Thoracic aorta (tissue), 2 donors: ENCODE results near the gene PAK1. TPM values are rescaled to one million over a fixed set of nuclear protein-coding genes. Genes with fewer than 3 reads are reported as not detected.

Experiments used
- ATAC-seq: fragments of 150-250 bp; one replicate; pipeline ENCODE4 v1.8.0; 2017; ENCODE audit warnings: low read depth; ENCODE audit not compliant: insufficient number of reproducible peaks, low FRiP score
- DNase-seq: peaks from one replicate; pipeline ENCODE4 v3.0.0-alpha.2; 2020; ENCODE audit warnings: low spot score
- H3K27ac ChIP-seq, 2 donors: fragments of 200-600 bp; sonication (generic); 1 replicate in 1 of 2; 2 replicates in 1 of 2; pipeline ENCODE4 v1.5.1; 2016; ENCODE audit warnings: mild to moderate bottlenecking in 2 of 2, moderate library complexity in 2 of 2
- H3K27me3 ChIP-seq: fragments of 200-600 bp; sonication (generic); replicated peaks from 2 replicates; pipeline ENCODE4 v1.6.0; 2016; ENCODE audit warnings: mild to moderate bottlenecking; ENCODE audit not compliant: insufficient read depth
- H3K36me3 ChIP-seq: fragments of 200-600 bp; sonication (generic); one replicate; pipeline ENCODE4 v1.5.1; 2016
- H3K4me1 ChIP-seq, 2 donors: fragments of 200-600 bp; sonication (generic); 1 replicate in 1 of 2; 2 replicates in 1 of 2; pipeline versions ENCODE4 v1.5.1 to v1.6.0; 2016; ENCODE audit warnings: low read depth in 2 of 2, mild to moderate bottlenecking in 1 of 2; ENCODE audit not compliant: control insufficient read depth in 1 of 2
- H3K4me3 ChIP-seq: fragments of 200-600 bp; sonication (generic); 2 replicates; pipeline ENCODE4 v1.5.1; 2016; ENCODE audit warnings: mild to moderate bottlenecking
- H3K9me3 ChIP-seq: fragments of 200-600 bp; sonication (generic); 2 replicates; pipeline ENCODE4 v1.5.1; 2016
- total RNA-seq, 2 donors: library from RNA; depleted of rRNA; stranded (reverse); fragments of >200 nt; gene quantifications; one replicate each; pipeline versions ENCODE4 v1.1.0 to v1.2.3, GENCODE V29; 2016
- TF ChIP-seq, protein P1 (sequence below): fragments of 200-600 bp; sonication (generic); IDR thresholded peaks from one replicate; pipeline ENCODE4 v1.5.1; 2019; ENCODE audit warnings: antibody characterized with exemption

Gene PAK1
- total RNA-seq, 2 donors from 2014 or later, result 29.4 to 48.3 TPM

DNA sequence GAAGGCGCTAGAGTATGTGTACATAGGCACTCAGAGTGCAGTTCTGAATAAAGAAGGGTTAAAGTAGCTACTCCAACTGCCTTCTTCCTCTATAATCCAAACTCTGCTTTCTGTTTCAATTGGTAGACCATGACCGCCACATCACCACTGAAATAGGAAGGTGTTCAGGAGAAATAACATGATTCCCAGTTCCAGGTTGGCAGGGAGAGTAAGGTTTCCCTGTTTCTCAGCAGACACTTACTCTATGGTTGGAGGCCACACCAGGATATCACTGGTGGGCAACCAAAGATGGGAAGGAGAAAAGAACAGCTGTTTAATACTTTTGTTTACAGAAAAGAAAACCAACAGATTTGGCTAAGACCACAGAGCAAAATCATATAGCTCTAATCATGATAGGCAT is 37.9 kb downstream of the PAK1 start:
- Histone ChIP-seq H3K4me3 (no peak overlapping the region), H3K4me1 (no peaks in the 10 kb centered on the region), H3K36me3 (no peaks in the 10 kb centered on the region), H3K27ac (no peak overlapping the region), H3K9me3 (no peaks in the 10 kb centered on the region), H3K27me3 (no peaks in the 10 kb centered on the region)
- ATAC-seq, result no peak
- no peak for DNase-seq
- TF ChIP-seq, protein P1, sequence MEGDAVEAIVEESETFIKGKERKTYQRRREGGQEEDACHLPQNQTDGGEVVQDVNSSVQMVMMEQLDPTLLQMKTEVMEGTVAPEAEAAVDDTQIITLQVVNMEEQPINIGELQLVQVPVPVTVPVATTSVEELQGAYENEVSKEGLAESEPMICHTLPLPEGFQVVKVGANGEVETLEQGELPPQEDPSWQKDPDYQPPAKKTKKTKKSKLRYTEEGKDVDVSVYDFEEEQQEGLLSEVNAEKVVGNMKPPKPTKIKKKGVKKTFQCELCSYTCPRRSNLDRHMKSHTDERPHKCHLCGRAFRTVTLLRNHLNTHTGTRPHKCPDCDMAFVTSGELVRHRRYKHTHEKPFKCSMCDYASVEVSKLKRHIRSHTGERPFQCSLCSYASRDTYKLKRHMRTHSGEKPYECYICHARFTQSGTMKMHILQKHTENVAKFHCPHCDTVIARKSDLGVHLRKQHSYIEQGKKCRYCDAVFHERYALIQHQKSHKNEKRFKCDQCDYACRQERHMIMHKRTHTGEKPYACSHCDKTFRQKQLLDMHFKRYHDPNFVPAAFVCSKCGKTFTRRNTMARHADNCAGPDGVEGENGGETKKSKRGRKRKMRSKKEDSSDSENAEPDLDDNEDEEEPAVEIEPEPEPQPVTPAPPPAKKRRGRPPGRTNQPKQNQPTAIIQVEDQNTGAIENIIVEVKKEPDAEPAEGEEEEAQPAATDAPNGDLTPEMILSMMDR, result no peak

- ATAC-seq, result no peak
- no peaks in the 10 kb centered on the region for H3K36me3 ChIP-seq
- no peak for DNase-seq
- H3K9me3 ChIP-seq, result no peaks in the 10 kb centered on the region
- TF ChIP-seq, protein P1, result no peak
- H3K27me3 ChIP-seq, result no peaks in the 10 kb centered on the region
- H3K4me3 ChIP-seq, result no peak overlapping the region
- no peak overlapping the region for H3K27ac ChIP-seq
- no peaks in the 10 kb centered on the region for H3K4me1 ChIP-seq
Measured at GRCh38 chr11:77431813-77432212, 42.1 kb downstream of the PAK1 start.

DNA sequence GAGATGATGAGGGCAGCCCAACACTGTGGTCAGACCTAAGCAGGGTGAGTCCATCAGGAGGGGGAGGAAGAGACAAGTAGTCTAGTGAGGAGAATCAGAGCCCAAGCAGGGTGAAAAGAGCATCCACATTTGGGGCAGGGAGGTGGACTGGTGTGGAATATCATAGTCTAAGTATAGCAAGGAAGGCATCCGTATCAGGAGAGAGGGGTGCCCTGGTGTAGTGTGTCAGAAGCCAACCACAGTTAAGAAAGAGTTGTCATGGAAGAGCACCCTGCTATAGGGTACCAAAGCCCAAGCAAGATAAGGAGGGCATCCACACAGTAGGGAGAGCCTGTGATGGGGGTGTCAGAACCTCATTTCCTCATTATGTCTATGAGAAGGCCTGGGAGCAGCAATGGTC is 45.3 kb downstream of the PAK1 start:
- ATAC-seq (no peak), DNase-seq (no peak)
- Histone ChIP-seq H3K27ac (no peak overlapping the region), H3K9me3 (no peaks in the 10 kb centered on the region), H3K27me3 (no peaks in the 10 kb centered on the region), H3K4me1 (no peaks in the 10 kb centered on the region), H3K4me3 (no peak overlapping the region), H3K36me3 (no peaks in the 10 kb centered on the region)
- TF ChIP-seq, protein P1, result no peak

DNA sequence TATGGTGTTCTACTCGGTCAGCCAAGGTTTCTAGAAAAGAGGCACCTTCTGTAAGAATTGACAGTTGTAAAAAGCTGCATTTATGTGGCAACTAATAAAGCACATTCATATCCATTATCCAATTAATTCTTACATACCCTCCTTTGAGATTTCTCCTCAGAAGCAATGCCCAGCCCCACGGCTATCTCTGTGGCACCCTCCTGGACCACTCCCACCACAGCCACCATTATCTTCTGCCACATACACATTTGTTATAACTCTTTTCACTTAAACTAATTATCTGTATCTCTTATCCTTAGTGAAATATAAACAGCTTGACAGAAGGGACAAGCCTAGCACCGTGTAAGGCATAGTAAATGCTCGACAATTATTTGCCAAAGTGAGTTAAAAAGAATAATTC is 48.5 kb downstream of the PAK1 start:
- H3K27me3 ChIP-seq, result no peaks in the 10 kb centered on the region
- H3K36me3 ChIP-seq, result no peaks in the 10 kb centered on the region
- no peaks in the 10 kb centered on the region for H3K4me1 ChIP-seq
- ATAC-seq (no peak), DNase-seq (no peak)
- no peak overlapping the region for H3K27ac ChIP-seq
- H3K4me3 ChIP-seq, result no peak overlapping the region
- no peaks in the 10 kb centered on the region for H3K9me3 ChIP-seq
- TF ChIP-seq, protein P1, result no peak

- Histone ChIP-seq H3K9me3 (no peaks in the 10 kb centered on the region), H3K27me3 (no peaks in the 10 kb centered on the region), H3K4me3 (no peak overlapping the region), H3K27ac (no peak overlapping the region), H3K4me1 (no peaks in the 10 kb centered on the region), H3K36me3 (no peaks in the 10 kb centered on the region)
- DNase-seq, result no peak
- no peak for ATAC-seq
- TF ChIP-seq, protein P1, result no peak
Measured at GRCh38 chr11:77424644-77425043, 49.2 kb downstream of the PAK1 start.
